GM12878 (cell line): ENCODE measurements around the gene MACROD2. TPM values are rescaled to one million over a fixed set of nuclear protein-coding genes. Genes with fewer than 3 reads are reported as not detected.

Experiments used
- ATAC-seq: fragments of 200-7000 bp; cut with Tn5 transposase; 3 replicates; pipeline ENCODE4 v1.9.1; 2020; ENCODE audit warnings: mild to moderate bottlenecking, moderate library complexity
- BruUV-seq: library from RNA; stranded (reverse); fragments of 400-500 nt; replicated peaks from 2 replicates; lab custom pipeline; 2021; lab: Mats Ljungman, UMichigan
- CTCF ChIA-PET: fragments of 300-600 bp; sonication (Branson Sonifier 250); formaldehyde crosslinking; extraction: SDS; loops from one replicate; lab custom pipeline; 2021; ENCODE audit warnings: inconsistent platforms; lab: Yijun Ruan, JAX
- POLR2A ChIA-PET: fragments of 350-600 bp; formaldehyde crosslinking; extraction: SDS; loops from one replicate; lab custom pipeline; 2021; ENCODE audit warnings: inconsistent platforms; lab: Charles Lee
- RAD21 ChIA-PET: fragments of 300-600 bp; sonication (Branson Sonifier 250); formaldehyde crosslinking; loops from one replicate; lab custom pipeline; 2023; ENCODE audit warnings: antibody characterized with exemption; ENCODE audit not compliant: unreplicated experiment; lab: Charles Lee
- SMC1A ChIA-PET: fragments of 300-600 bp; sonication (Branson Sonifier 250); formaldehyde crosslinking; loops from one replicate; lab custom pipeline; 2023; ENCODE audit not compliant: unreplicated experiment, uncharacterized antibody; lab: Charles Lee
- DNase-seq: peaks from one replicate; pipeline ENCODE4 v3.0.0-alpha.2; 2011; ENCODE audit warnings: low read depth, low spot score
- FAIRE-seq: peaks from 3 replicates; lab custom pipeline; 2011; peaks lifted over from hg19 to GRCh38; lab: Jason Lieb, UNC
- H2AFZ ChIP-seq: 2 replicates; pipeline ENCODE4 v1.6.0; 2011; ENCODE audit warnings: low read depth, low read length, control low read depth; ENCODE audit not compliant: control insufficient read depth
- H3K27ac ChIP-seq: 2 replicates; pipeline ENCODE4 v1.5.1; 2011; ENCODE audit warnings: control low read depth; ENCODE audit not compliant: control insufficient read depth, insufficient read depth
- H3K27me3 ChIP-seq, 2 experiments: replicated peaks in 1 of 2; 2 replicates each; pipeline versions ENCODE4 v1.6.0 to v1.6.1; 2011; ENCODE audit warnings: low read length in 1 of 2; ENCODE audit not compliant: control insufficient read depth in 2 of 2, insufficient read depth in 2 of 2
- H3K36me3 ChIP-seq, 2 experiments: 2 replicates each; pipeline ENCODE4 v1.5.1; 2011; ENCODE audit warnings: low read length in 1 of 2; ENCODE audit not compliant: control insufficient read depth in 2 of 2, insufficient read depth in 2 of 2
- H3K4me1 ChIP-seq: 2 replicates; pipeline ENCODE4 v1.6.1; 2011; ENCODE audit warnings: mild to moderate bottlenecking, low read length, moderate library complexity, mixed read lengths; ENCODE audit not compliant: control insufficient read depth, insufficient read depth
- H3K4me2 ChIP-seq: 2 replicates; pipeline ENCODE4 v1.6.0; 2011; ENCODE audit warnings: control low read depth; ENCODE audit not compliant: control insufficient read depth, insufficient read depth
- H3K4me3 ChIP-seq: fragments of 200-600 bp; sonication (generic); 2 replicates; pipeline ENCODE4 v1.5.1; 2016
- H3K79me2 ChIP-seq: 2 replicates; pipeline ENCODE4 v1.6.0; 2011; ENCODE audit warnings: low read length; ENCODE audit not compliant: control insufficient read depth, insufficient read depth
- H3K9ac ChIP-seq: 2 replicates; pipeline ENCODE4 v1.8.0; 2011; ENCODE audit warnings: low read length, control low read depth, mixed read lengths; ENCODE audit not compliant: control insufficient read depth, insufficient read depth
- H3K9me3 ChIP-seq: replicated peaks from 3 replicates; pipeline ENCODE4 v1.5.1; 2011; ENCODE audit warnings: mild to moderate bottlenecking, low read length; ENCODE audit not compliant: control insufficient read depth, insufficient read depth
- H4K20me1 ChIP-seq: 2 replicates; pipeline ENCODE4 v1.6.0; 2011; ENCODE audit not compliant: control insufficient read depth, insufficient read depth
- ATF3 ChIP-seq: IDR thresholded peaks from 2 replicates; pipeline ENCODE4 v1.6.1; 2011; ENCODE audit warnings: low read depth, mild to moderate bottlenecking, low read length, moderate library complexity, borderline replicate concordance; ENCODE audit errors: extremely low read depth
- BCLAF1 ChIP-seq: fragments of 450-650 bp; IDR thresholded peaks from 2 replicates; pipeline ENCODE4 v1.6.1; 2017; ENCODE audit warnings: antibody characterized with exemption, mild to moderate bottlenecking, moderate library complexity
- EP300 ChIP-seq, 2 experiments: fragments of 150-350 bp in 1 of 2; IDR thresholded peaks; 2 replicates each; pipeline ENCODE4 v1.6.1; 2011 to 2012; ENCODE audit warnings: low read depth in 2 of 2, low read length in 2 of 2, borderline replicate concordance in 1 of 2, improper control_type of control experiment in 1 of 2, inconsistent platforms in 1 of 2; ENCODE audit not compliant: control insufficient read depth in 1 of 2
- HDAC6 ChIP-seq: fragments of 200-600 bp; sonication (generic); IDR thresholded peaks from one replicate; pipeline ENCODE4 v1.8.0; 2017; ENCODE audit warnings: antibody characterized with exemption; ENCODE audit not compliant: unreplicated experiment
- IKZF2 ChIP-seq, 2 experiments: fragments of 450-650 bp; IDR thresholded peaks; 2 replicates each; pipeline ENCODE4 v1.6.1; 2017; ENCODE audit warnings: mild to moderate bottlenecking in 2 of 2, moderate library complexity in 2 of 2
- KAT2A ChIP-seq: conservative IDR thresholded peaks from 2 replicates; pipeline ENCODE4 v1.6.1; 2011; ENCODE audit warnings: low read depth, low read length; ENCODE audit not compliant: control insufficient read depth
- KDM1A ChIP-seq: fragments of 200-600 bp; sonication (generic); IDR thresholded peaks from 2 replicates; pipeline ENCODE4 v1.6.1; 2016; ENCODE audit warnings: borderline replicate concordance
- MTA2 ChIP-seq: fragments of 450-650 bp; IDR thresholded peaks from 2 replicates; pipeline ENCODE4 v1.6.1; 2016; ENCODE audit warnings: low read depth, mild to moderate bottlenecking, moderate library complexity
- NFIC ChIP-seq: IDR thresholded peaks from 2 replicates; pipeline ENCODE4 v1.6.1; 2012; ENCODE audit warnings: low read depth, mild to moderate bottlenecking, inconsistent platforms, low read length, moderate library complexity
- RAD21 ChIP-seq: IDR thresholded peaks from 2 replicates; pipeline ENCODE4 v1.6.1; 2011; ENCODE audit warnings: mild to moderate bottlenecking, low read depth, low read length, moderate library complexity; ENCODE audit not compliant: insufficient read depth
- RELA ChIP-seq: fragments of 450-650 bp; IDR thresholded peaks from 2 replicates; pipeline ENCODE4 v1.8.0; 2014; ENCODE audit warnings: borderline replicate concordance; ENCODE audit not compliant: partially characterized antibody
- SIX5 ChIP-seq: IDR thresholded peaks from 2 replicates; pipeline ENCODE4 v1.6.1; 2011; ENCODE audit warnings: mild to moderate bottlenecking, low read depth, low read length, moderate library complexity; ENCODE audit not compliant: severe bottlenecking
- SMARCA5 ChIP-seq: fragments of 450-650 bp; IDR thresholded peaks from 2 replicates; pipeline ENCODE4 v1.6.1; 2017; ENCODE audit warnings: mild to moderate bottlenecking
- SUZ12 ChIP-seq: fragments of 200-600 bp; sonication (generic); IDR thresholded peaks from one replicate; pipeline ENCODE4 v1.6.1; 2018; ENCODE audit warnings: antibody characterized with exemption, mild to moderate bottlenecking; ENCODE audit not compliant: unreplicated experiment
- TCF3 ChIP-seq: IDR thresholded peaks from 2 replicates; pipeline ENCODE4 v1.6.1; 2012; ENCODE audit warnings: low read depth, mild to moderate bottlenecking, low read length, borderline replicate concordance; ENCODE audit not compliant: insufficient read depth
- TCF7 ChIP-seq: IDR thresholded peaks from 2 replicates; pipeline ENCODE4 v1.6.1; 2014; ENCODE audit warnings: antibody characterized with exemption, borderline replicate concordance
- in situ Hi-C: fragments of 300-500 bp; cut with MboI; formaldehyde crosslinking; loops from 9 replicates; pipeline ENCODE4 v1.14.3; 2018; ENCODE audit warnings: mixed read lengths
- intact Hi-C: fragments of 100-400 bp; cut with micrococcal nuclease; formaldehyde crosslinking; loops from one replicate; pipeline ENCODE4 v1.14.2; 2022; ENCODE audit not compliant: unreplicated experiment
- polyA plus RNA-seq, 11 experiments: library from polyadenylated mRNA; depleted of rRNA in 4 of 11; unstranded in 6 of 11; stranded (reverse) in 5 of 11; fragments of >200 nt; fragmentation: Nextera tagmentation in 4 of 11; fragmentation: Illumina TruSeq in 1 of 11; extraction: Ambion mirVana in 4 of 11; extraction: Trizol in 1 of 11; gene quantifications; 1 replicate in 1 of 11; 2 replicates in 10 of 11; pipeline versions ENCODE4 v1.2.1 to v1.2.3, GENCODE V29; 2011 to 2016; ENCODE audit warnings: inconsistent platforms in 2 of 11, missing spikeins in 2 of 11, low read depth in 1 of 11
- total RNA-seq, 4 experiments: library from RNA; depleted of rRNA in 3 of 4; stranded (reverse); fragments of >200 nt in 3 of 4; fragmentation: Illumina TruSeq in 1 of 4; extraction: Trizol in 1 of 4; gene quantifications; 2 replicates each; pipeline versions ENCODE4 v1.2.1 to v1.2.3, GENCODE V29; 2013 to 2021

MACROD2 gene
- total and polyA plus RNA-seq, 10 of the 15 experiments (the other 5 are each of a cell fraction or from before 2014, with no cell fraction given): 1.1 to 21.5 (median 2.2) TPM

- TF ChIP-seq BCLAF1: no peak
- peak; percentile 51; the same call in 1 of the 2 replicates for TF ChIP-seq TCF7
- TF ChIP-seq NFIC: peak; percentile 63
- no peak for TF ChIP-seq KDM1A
- no peak for TF ChIP-seq SUZ12
- TF ChIP-seq KAT2A: no peak
- peak; percentile 53 to 67; a peak in 3 of 4 replicates for TF ChIP-seq IKZF2 (IDR thresholded peaks at IDR 0.05)
- TF ChIP-seq, all 136 proteins: peak for 12
Observed at GRCh38 chr20:15162079-15162647, 1166.8 kb downstream of the MACROD2 start (continued).

- H3K9me3 ChIP-seq: no peaks in the 10 kb centered on the region
- FAIRE-seq: no peak
- no peak for DNase-seq
- H3K36me3 ChIP-seq: no peaks in the 10 kb centered on the region
- no peaks in the 10 kb centered on the region for H3K79me2 ChIP-seq
- RAD21 ChIA-PET: no interaction called here
- peaks cover 9% of the 10 kb centered on the region for H3K4me1 ChIP-seq
- H2AFZ ChIP-seq: no peak overlapping the region
- H3K4me2 ChIP-seq: no peak overlapping the region
- no peaks in the 10 kb centered on the region for H3K27me3 ChIP-seq
- ATAC-seq: no peak
- no peak overlapping the region for H3K27ac ChIP-seq
- TF ChIP-seq TCF7 (no peak), SMARCA5 (no peak), RAD21 (no peak), RELA (no peak), EP300 (IDR thresholded peaks at IDR 0.05; ENCODE audit: borderline replicate concordance in 1 of 2, control insufficient read depth in 1 of 2, low read depth in 2 of 2, low read length in 2 of 2) (no peak), SIX5 (no peak), TCF3 (no peak), ATF3 (no peak), MTA2 (no peak), HDAC6 (no peak)
- TF ChIP-seq, all 136 proteins: peak for 0
- BruUV-seq: no TSS peak
- ChIA-PET CTCF (interaction anchor here (1.5 kb wide), 1 partner anchor 8 kb away, joined by 4 read pairs; no protein-coding TSS in a partner anchor), POLR2A (no interaction called here), SMC1A (no interaction called here)
- intact Hi-C loops: loop anchor here (5.0 kb wide), 1 partner anchor 331 kb away; no protein-coding TSS in a partner anchor
- in situ Hi-C loops: no loop called here
- Histone ChIP-seq H3K4me3 (no peak overlapping the region), H4K20me1 (no peaks in the 10 kb centered on the region), H3K9ac (no peak overlapping the region)
Observed at GRCh38 chr20:15163632-15164031, 1168.3 kb downstream of the MACROD2 start.
